Muscle of arm (tissue), 12 donors: ENCODE results near the gene STON2. TPM values are rescaled to one million over a fixed set of nuclear protein-coding genes. Genes with fewer than 3 reads are reported as not detected.
"Not testable (repeated sequence)": the region's sequence is repeated elsewhere in the genome, so short reads cannot be mapped to it uniquely, and the experiment has no call there.

Source experiments
- DNase-seq: peaks from one replicate; pipeline ENCODE4 v3.0.0-alpha.2; 2013
- polyA plus RNA-seq, 12 donors: library from polyadenylated mRNA; unstranded; fragments of 120-200 nt; gene quantifications; one replicate each; pipeline ENCODE4 v1.2.1, GENCODE V29; 2013; ENCODE audit not compliant: insufficient read length in 12 of 12

The STON2 gene
- polyA plus RNA-seq, 12 donors: 9.7 to 25.4 (median 18.5) TPM; not detected in 1

DNA sequence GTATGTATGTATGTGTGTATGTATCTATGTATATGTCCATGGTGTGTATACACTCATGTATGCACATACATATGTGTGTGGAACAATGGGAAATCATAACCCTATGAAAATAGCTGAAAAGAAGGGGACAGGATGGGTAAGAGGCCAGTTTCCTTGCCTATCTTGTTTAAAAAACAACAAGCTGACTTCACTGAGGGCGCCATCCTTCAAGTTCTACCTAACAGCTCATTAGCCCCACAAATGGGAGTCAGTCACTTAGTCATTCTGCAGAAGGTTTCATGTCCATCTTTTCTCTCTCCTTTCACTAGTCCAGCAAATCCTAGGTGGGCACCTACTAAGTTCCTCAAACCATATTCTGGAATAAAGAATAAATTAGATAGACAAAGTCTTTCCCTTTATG, 14.7 kb downstream of the STON2 start:
- DNase-seq: no peak

DNA sequence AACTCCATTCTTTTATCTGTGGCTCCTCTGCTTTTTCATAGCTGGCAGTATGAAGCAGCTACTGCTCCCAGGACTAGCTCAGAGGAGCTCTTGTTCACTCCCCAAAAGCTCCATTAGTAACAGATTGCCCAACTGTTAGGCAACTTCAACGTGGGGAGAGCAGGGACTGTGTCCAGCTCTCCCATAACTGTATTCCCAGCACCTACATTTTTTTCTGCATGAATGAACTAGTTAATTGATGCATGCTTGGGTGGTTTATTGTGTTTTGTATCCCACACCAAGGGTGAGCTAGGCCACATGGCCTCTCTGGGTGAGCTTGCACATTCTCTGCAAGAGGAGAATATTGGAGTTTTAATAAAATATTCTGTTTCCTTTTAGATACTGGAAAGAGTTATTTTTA, 15.2 kb downstream of the STON2 start:
- no peak for DNase-seq

DNA sequence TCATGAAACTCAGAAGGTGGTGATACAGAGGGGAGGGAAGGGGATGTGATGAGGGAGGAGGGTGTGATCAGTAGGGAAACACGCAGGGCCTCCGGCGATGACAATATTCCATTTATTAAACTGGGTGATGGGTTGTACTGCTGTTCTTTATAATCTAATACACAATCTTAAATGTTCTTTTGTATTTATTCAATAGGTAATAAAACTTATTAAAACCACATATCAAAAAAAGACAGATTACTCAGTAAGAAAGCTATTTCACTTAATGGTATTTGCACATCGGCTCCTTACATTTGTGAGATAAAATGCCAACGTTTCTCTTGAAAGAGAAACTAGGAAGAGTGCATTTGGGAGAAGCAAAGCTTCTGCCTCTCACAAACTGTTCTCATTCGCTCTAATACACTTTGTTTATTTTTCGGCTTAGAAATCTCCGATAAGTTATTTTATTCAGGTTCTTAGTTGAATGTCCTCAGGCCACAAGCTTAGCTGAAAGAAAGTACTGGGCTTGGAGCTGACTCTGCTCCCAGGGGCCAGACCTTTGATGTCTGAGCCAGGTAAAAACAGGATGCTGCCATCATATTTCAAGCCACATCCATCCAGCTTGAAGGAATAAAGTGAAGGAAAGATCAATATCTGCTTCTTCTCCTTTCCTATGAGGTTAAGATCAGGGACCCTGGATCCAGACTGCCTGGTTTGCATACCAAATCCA, 17.5 kb downstream of the STON2 start:
- no peak for DNase-seq

- not testable (repeated sequence) for DNase-seq
Measured at GRCh38 chr14:81380009-81380408, 20.1 kb downstream of the STON2 start.

DNA sequence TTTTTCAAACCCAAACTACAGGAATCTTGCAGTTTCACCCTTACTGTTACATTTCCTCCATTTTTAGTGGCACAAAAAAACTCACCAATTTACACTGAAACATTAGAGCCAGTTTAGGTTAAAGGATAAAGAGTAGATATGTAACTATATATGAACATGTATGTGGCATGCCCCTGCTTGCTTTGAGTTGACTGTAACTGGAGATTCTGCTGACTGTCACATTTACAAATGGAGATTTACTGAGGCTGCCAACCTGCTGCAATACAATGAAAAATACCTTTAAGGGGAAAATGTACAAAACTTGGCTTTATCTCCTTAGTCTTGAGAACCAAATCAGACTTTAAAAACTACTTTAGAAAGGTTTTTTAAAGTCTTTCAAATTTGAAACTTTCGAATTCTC, 28.3 kb downstream of the STON2 start:
- no peak for DNase-seq

DNA sequence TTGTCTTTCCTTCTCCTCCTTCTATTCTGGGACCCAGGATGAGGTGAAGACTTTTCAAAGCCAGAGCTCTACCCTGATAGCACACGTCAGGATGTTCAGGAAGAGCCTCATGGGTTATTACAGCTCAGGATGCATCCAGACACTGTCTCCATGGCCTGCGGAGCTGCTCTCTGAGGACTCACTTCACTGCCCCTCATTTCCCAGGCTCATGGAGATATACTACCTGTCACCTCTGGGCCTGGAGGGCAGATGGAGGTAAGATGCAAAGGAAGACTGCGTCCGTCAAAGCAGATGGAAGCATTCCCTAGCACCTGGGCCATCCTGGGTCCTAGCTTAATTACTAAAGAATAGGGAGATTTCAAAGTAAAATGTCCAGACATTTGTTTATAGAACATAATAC, 32.6 kb downstream of the STON2 start:
- no peak for DNase-seq

- no peak for DNase-seq
Measured at GRCh38 chr14:81366884-81367283, 33.2 kb downstream of the STON2 start.

GRCh38 chr14:81366214-81366613, 33.9 kb downstream of the STON2 start:
- no peak for DNase-seq

GRCh38 chr14:81363746-81364378, 36.3 kb downstream of the STON2 start:
- peak; percentile 70 for DNase-seq

DNA sequence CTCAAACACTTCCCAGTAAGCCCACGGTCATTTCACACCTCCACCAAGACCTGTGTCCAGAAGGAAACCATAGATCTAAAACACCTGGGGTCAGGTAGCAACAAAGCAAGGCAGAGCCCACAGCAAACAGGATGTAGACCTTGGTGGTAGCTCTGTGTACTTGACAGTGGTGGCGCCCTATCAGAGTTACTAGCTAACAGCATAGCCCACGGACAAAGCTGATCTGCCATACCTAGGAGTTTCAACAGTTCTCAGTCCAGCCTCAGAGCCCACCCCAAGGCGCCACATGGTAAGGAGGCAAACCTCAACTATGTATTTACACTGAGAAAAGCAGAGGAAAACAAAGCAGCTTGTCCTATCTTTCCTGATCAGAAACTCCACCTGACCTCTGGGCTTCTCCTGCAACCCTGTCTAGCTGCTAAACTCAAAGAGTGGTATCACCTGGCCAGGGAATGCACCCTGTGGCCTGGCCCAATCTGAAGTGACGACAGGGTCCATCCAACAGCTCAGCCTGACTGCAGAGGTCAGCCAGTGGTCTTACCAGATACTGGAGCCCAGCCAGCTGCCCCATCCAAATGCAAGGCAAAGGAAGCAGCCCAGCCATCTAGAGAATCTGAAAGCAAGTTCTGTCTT, 46.3 kb downstream of the STON2 start:
- no peak for DNase-seq

DNA sequence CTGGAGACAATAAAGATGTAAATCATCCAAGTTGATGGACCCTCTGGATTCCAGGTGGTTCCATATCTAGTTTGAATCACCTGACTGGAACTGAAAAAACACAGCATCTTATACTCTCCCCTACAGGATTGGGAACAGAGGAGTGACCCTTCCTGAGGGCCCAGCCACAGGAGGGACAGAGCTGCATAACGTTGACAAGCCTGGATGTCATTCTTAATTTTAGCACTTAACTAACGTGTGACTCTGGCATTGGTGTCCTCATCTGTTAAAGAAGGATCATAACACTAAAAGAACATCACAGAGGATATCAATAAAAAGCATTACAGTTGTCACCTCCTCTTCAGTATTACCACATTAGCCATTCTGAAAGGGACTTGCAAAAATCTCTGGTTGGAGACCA, 47.7 kb downstream of the STON2 start:
- DNase-seq: no peak

- no peak for DNase-seq
Measured at GRCh38 chr14:81351205-81351604, 48.9 kb downstream of the STON2 start.

DNA sequence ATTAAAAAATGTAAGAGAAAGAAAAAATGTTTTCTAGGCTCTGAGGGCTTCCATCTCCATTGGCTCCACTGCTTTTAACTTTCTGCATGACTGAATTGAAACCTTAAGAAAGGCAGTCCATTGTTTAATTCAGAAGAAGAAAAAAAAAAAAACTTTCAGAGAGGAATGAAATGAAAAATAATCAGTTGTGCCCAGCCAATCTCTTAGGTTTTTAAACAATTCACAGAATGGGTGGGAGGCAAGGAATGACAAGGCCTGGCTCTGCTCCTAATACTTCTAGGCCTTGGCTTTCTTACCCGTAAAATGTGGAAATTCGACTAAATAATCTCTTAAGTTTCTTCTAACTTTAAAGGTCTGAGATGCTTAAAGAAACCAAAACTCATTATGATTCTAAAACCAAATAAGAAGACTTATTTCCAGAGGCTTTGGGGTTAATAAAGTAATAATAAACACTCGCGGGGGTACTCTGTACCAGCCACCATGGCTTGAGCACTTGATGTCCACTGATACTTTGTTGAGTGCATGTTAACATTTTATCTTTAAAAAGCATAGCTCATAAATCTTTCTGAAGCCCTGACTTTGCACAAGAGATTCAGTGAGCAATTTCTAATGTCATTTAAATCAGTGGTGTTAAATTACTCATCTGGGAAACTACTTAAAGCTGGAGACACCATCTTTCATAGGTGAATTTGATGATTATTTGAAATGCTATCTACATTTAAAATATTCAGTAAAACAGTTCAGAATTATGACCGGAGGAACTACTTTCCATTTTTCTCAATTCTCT, 49.6 kb downstream of the STON2 start:
- no peak for DNase-seq

GRCh38 chr14:81348061-81348460, 52.1 kb downstream of the STON2 start:
- no peak for DNase-seq

GRCh38 chr14:81345781-81346180, 54.3 kb downstream of the STON2 start:
- DNase-seq: no peak

DNA sequence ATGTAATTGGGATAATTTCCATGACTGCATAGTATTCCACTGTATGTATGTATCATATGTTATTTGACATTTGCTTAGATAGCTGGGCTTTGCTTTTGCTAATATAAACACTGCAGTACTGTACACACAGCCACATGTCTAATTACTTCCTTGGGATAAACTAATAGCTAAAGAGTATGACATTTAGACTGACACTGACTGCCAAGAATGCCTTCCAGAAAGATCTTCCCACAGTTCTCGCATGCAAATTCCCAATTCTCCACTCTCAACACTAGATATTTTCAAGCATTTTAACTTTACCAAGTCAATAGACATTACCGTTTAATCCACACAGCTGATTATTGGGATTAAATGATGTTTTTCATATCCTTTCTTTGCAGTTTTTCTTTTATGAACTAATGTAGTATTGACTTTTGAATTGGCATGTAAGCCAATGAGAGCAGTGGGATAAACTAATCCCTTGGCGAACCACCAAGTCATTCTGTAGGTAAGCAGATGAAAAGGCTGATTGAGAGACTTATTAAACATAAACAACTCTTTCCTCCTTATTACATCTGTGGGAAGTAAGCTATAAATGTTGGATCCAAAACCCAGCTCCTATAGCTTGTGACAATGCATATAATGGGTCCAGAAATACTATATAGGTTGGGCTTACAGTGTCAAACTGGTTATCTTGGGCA, 55.5 kb downstream of the STON2 start:
- no peak for DNase-seq

DNA sequence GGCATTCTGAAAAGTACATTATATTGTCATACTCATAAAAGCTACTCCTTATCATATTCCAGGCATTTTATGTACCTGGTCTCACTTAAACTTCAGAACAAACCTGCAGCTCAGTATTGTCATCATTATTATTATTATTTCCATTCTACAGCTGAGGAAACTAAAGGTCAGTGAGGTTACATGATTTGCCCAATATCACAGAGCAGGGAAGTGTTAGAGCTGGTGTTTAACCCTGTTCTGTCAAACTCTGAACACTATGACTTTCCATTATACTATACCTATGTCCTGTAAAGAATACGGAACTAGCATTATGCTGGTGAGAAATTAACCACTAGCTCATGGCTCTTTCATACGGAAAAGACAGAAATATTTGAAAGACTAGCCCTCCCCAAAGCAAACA, 56.4 kb downstream of the STON2 start:
- no peak for DNase-seq

- no peak for DNase-seq
Measured at GRCh38 chr14:81342850-81343580, 57.1 kb downstream of the STON2 start.

DNA sequence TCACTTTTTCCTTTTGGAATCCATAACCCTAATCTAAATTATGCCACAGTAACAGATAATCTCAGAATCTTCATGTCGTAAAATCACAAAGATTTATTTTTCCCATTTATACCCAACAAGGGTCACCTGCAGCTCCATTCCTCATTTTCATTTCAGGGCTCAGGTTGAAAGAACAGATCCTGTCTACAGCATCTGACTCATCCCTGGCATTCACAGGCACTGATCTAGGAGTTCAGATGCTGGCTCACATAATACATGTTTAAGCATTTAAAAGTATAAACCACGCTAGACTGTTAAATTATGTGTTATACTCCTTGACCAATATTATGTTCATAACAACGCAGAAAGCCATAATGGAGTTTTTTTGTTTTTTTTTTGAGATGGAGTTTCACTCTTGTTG, 58.3 kb downstream of the STON2 start:
- DNase-seq: no peak

GRCh38 chr14:81341370-81341769, 58.8 kb downstream of the STON2 start:
- DNase-seq: no peak

DNA sequence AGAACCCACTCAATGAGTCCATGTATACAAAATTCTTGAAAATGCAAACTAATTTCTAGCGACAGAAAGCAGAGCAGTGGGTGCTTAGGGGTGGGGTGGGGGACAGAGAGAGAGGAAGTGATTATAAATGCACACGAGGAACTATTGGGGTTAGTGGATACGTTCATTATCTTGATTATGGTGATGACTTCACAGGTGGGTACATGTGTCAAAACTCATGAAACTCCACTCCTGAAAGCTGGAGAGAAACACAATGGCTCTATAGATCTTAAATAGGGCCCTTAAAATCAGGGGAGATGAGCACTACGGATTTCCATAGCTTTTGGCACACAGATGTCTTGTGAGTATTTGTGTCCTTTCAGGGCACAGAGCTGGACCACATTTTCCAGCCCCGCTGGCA, 59.9 kb downstream of the STON2 start:
- DNase-seq: no peak
